ENCODE measurements around the gene AMMECR1L.
"Not testable (repeated sequence)": the region's sequence is repeated elsewhere in the genome, so short reads cannot be mapped to it uniquely, and the experiment has no call there.

The AMMECR1L gene

DNA sequence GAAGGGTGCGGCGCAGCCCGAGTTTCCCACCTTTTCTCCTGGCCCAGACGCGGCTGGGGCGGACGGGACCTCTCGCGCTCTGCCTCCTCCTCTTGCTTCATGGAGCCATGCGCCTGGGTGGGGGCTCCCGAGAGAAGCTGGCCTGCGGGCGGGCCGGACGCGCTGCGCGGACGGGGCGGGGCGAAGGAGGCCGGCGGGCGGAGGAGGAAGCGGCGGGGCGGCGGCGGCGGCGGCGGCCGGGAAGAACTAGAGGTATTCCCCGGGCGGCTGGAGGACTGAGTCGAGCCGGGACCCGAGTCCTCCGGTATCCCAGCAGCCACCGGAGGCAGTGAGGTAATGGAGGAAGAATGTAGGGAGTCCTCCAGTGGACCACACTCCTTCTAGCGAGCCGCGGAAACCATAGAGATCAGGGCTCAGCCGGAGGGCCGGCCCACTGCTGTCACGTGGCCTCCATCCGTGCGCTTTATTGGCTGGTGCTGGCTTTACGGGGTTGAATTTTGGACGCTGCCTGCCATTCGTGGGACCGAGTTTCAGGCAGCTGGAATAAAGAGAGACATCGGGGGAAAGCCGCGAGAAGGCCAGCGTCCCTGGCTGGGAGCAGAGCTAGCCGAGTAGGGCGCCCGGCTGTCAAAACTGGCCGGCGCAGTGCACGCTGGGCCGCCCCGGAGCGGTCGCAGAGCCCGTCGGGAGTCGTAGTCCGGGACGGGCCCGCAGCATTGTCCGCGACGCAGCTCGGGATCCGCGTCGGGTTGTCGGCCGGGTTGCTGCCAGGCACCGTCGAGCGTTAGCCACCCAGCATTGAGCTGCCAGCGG is at the start of gene AMMECR1L:
AMMECR1L (minus strand) TSS at position 177 of the 813 bp plus-strand sequence. CDS start 11,722 bp downstream, outside the sequence.
- DNase-seq: peak; percentile 78

DNA sequence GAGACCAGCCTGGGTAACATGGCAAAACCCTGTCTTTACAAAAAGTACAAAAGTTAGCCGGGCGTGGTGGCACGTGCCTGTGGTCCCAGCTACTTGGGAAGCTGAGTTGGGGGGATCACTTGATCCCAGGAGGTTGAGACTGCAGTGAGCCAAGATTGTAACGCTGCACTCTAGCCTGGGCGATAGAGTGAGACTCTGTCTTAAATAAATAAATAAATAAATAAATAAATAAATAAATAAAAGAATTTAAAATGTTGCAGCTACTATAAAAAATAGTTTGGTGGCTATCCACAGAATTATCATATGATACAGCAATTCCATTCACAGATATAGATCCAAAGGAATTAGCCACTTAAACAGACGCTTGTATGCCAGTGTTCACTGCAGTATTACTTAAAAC is 49.6 kb upstream of the AMMECR1L start:
- no peak for DNase-seq

DNA sequence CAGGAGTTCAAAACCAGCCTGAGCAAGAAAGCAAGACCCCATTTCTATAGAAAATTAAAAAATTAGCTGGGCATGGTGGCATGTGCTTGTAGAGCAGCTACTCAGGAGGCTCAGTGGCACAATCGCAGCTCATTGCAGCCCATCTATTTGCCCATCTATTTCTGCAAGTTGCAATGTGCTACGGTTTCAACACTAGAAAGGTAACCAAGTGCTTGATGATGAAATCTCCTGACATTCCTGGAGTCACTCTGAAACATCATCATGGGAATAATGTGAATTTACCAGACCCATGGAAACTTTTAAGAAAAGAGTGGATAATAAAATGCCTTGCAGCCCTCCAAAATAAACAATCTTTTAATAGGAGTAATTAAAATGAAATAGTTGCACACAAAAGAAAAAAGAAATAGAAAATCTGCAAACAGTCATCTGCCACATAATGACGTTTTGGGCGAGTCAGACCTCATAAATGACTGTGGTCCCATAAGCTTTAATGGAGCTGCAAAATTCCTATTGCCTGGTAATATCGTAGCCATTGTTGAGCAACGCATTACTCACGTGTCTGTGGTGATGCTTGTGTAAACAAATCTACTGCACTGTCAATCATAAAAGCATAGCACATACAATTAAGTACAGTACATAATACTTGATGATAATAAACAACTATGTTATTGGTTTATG is 46.6 kb upstream of the AMMECR1L start:
- DNase-seq: no peak

DNA sequence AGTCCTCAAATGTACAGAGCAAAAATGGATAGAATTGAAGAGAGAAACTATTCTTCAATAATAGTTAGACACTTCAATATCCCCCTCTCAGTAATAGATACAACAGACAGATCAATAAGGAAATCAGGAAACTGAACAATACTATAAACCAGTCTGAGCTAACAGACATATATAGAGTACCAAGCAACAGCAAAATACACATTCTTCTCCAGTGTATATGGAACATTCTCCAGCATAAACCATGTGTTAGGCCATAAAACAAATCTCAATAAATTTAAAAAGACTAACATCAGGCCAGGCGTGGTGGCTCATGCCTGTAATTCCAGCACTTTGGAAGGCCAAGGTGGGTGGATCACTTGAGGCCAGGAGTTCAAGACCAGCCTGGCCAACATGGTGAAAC is 43.7 kb upstream of the AMMECR1L start:
- no peak for DNase-seq

DNA sequence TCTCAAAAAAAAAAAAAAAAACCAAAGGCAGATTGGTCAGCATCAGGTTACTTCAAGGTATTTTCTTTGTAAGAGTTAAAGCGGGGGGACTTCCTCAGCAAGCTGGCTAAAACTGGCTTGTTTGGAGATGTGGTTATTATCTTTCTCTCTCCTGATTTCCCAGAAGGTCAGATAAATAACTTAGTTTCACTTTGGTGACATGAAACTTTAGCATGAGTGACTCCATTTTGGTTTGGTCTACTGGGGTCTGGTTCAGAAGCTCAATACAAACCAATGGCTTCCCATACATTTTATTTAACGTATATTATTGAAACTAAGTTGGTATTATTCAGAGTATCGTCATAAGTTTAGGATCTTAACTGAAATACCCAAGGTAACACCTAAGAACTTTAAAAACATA is 41.6 kb upstream of the AMMECR1L start:
- DNase-seq: no peak

DNA sequence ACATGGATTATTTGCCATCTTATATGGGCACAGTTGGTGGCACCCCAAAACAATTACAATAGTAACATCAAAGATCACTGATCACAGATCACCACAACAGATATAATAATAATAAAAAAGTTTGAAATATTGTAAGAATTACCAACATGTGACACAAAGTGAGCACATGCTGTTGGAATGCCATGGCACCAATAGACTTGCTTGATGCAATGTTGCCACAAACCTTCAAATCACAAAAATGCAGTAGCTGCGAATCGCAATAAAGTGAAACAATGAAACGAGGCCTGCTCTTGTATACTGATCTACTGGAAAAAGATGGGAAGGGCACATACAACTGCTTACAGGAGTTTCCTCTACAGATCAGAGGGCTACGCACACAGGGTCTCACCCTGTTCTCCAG is 32.2 kb upstream of the AMMECR1L start:
- DNase-seq: no peak

DNA sequence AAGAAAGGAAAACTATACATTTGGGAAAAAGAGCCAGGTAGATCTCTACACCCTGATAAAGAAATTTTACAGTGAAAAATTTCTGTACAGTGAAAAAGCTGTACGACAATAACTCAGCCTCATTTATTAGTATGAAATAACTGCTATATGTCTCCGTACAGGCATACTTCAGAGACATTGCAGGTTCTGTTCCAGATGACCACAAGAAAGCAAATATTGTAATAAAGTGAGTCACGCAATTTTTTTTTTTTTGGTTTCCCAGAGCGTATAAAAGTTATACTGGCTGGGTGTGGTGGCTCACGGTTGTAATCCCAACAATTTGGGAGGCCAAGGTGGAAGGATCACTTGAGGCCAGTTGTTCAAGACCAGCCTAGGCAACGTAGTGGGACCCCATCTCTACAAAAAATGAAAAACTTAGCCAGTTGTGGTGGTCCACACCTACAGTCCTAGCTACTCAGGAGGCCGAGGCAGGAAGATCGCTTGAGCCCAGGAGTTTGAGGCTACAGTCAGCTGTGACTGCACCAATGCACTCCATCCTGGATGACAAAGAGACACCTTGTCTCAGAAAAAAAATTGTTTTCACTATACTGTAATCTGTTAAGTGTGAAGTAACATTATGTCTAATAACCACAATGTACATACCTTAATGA is 28.2 kb upstream of the AMMECR1L start:
- no peak for DNase-seq

DNA sequence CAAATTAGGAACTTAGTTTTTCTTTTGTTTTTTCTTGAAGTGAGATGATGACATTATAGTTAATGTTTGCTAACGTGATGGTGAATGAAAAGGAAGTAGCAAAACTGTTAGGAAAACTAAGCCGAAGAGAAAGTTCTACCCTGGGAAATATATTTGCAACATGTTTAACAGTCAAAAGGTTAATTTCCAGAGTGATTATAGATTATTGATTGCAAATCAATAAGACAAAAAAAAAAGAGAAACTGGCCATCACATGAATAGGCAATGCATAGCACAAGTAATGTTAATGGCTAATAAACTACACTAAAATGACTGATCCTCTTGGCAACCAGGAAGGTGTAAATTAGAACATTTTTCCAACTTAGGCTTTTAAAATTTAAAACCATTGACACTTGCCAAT is 26.0 kb upstream of the AMMECR1L start:
- DNase-seq: no peak

DNA sequence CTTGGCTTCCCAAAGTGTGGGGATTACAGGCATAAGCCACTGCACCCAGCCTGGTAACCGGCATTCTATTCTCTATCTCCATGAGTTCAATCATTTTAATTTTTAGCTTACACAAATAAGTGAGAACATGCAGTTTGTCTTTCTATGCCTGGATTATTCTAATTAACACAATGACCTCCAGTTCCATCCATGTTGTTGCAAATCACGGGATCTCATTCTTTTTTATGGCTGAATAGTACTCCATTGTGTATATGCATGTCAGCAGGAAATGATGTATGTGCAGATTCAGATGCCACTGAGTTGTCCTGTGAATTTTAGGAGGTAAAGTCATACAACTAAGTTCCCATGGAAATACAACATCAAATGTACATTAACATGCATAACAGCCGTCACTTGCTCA is 24.7 kb upstream of the AMMECR1L start:
- no peak for DNase-seq

DNA sequence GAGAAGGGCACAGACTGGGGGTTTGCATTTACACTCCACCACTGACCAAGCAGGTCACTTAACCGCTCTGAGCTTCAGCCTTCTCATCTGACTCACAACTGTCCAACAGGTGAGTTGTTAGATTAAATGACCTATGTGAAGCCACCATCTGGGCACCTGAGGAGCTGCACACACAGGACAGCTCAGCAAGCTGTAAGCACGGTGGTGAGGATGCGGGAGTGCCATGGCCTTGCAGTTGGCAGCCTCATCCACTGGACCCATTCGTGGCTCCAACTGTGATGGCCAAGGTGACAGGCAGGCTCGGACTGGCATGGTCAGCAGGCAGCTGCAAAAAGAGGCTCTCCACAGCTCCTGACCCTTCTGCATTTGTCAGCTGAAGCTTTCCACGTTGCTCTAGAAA is 23.3 kb upstream of the AMMECR1L start:
- no peak for DNase-seq

DNA sequence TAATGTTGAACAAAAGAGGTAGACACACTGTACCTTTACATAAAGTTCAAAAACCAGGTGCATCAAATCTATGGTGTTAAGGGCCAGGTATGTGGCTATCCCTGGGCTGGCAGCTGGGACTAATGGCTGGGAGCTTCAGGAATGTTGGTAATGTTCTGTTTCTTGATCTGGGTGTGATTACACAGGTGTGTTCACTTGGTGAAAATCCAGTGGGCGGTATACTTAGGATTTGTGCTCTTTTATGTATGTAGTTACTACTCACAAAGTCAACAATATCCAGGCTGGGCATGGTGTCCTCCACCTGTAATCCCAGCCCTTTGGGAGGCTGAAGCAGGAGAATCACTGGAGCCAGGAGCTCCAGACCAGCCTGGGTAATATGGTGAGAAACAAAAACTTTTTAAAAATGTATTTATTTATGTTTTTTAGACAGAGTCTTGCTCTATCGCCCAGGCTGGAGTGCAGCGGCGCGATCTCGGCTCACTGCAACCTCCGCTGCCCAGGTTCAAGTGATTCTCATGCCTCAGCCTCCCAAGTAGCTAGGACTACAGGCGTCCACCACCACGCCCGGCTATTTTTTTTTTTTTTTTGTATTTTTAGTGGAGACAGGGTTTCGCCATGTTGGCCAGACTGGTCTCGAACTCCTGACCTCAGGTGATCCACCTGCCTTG is 22.1 kb upstream of the AMMECR1L start:
- DNase-seq: not testable (repeated sequence)

DNA sequence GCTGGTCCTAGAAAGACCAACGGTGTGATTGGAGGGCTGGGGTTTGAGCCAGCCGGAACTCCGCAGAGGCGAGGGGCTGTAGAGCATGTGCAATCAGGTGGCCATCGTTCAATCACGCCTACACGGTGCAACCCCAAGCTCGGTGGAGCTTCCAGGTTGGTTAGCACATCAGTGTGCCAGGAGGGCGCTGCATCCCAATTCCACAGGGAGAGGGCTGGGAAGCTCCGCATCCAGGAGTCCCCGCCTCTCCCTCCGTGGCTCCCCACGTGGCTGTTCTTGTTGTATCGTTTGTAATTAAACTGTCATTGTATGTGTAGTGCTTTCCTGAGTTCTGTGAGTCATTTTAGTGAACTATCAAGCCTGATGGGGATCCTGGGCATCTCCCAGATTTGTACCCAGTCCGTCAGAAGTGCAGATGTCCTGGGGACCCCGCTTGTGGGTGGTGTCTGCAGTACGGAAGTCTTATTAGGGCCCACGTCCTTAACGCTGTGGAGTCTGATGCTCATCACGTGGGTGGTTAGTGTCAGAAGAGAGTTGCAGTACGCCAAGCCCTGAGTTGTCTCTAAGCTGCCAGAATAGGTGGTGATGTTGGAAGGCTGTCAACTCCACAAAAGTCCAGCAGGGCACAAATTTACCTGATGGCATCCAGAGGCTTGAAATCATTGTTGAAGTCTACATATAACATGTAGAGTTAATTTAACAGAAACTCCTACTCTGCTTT is 20.6 kb upstream of the AMMECR1L start:
- no peak for DNase-seq

DNA sequence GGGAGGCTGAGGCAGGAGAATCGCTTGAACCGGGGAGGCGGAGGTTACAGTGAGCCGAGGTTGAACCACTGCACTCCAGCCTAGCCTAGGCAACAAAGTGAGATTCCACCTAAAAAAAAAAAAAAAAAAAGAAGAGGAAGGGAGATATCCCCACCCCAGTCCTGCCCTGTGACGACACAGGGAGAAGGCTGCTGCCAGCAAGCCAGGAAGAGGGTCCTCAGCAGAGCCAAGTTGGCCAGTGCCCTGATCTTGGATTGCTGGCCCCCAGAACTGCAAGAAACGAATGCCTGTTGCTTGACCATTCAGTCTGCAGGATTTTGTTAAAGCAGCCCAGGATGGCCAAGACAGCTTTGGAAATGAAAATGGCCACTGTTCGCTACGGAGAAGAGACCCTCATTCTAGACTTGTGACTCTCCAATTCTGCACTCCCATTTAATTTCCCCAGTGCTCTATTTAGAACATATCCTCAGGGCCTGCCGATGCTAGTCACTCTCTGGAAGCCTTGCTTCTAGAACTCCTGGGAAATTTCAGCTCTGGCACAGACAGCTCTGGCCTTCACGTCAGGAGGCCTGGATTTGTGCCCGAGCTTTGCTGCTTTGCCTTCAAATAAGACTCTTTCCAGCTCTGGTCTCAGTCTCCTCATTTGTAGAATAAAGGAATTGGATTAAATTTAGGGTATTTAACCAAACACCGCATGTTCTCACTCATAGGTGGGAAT is 15.7 kb upstream of the AMMECR1L start:
- DNase-seq: no peak

DNA sequence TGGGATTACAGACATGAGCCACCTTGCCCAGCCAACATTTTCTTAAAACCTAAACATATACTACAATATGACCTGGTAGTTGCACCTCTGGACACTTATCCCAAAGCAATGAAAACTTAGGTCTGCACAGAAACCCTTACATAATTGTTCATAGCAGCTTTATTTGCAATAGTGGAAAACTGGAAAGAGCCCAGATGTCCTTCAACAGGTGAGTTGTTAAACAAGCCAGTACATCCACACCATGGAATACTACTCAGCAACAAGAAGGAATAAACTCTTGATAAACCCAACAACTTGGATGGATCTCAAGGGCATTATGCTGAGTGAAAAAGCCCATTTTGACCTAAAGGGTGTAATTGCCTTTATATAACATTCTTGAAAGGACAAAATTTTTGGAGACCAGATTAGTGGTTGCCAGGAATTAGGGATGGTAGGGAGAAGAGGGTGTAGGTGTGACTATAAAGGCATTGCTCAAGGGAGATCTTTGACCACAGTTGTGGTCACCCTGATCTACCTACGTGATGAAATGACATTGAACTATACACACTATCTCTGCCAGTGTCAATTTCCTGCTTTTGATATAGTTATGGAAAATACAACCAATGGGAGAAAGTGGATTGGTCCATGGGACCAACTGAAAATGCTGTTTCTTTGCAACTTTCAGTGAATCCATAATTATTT is 11.9 kb upstream of the AMMECR1L start:
- no peak for DNase-seq

DNA sequence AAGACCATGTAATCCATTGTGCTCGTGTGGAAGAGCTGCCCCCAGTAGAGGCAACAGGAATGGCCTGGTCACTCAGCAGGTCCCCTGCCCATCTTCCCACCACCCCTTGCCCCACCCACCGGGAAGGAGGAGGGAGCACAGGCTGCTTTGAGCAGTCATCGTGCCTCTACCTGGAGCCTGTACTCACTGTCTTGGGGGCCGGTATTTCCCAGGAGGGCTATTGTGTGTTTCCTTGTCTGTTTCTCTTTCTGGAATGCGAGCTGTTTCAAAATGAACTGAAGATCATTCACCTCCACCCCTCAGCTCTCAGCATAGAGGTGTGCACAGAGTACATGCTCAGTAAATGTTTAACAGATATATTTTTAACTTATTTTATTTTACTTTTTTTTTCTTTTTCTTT is 7.7 kb upstream of the AMMECR1L start:
- no peak for DNase-seq

DNA sequence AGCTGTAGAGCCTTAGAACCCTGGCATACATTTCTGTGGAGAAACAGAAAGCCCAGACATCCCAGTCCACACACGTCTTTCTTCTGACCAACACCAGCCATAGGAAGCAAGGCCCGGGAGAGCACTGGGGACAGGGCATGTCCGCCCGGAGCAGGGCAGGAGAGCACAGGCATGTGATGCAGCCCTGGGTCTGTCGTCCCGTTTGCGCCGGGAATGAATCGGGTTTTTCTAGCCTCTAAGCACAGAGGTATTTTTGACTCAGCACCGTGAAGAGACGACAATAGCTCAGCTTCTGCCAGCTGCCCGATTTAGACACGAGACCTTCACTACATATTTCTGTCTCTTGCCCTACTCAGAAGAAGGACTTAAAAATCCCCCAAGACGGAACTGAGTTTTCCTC is 7.3 kb upstream of the AMMECR1L start:
- no peak for DNase-seq

DNA sequence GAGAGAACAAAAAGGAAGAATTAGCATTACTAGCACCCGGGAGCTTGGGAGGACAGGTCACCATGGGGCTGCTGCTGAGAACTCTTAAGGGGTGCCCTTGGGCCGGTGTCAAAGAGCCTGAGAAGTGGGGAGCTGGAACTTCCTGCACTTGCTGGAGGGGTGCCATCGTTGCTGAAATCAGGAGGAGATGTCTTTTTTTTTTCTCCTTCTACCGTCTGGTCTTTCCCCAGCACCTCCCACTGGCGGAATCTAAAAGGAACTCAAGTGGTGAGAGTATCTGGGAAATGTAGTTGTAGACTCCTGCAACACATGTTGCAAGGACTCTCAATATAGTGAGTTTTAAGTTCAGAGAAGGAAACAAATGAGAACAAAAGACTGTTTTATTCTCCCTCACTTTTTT is 6.1 kb upstream of the AMMECR1L start:
- DNase-seq: no peak

DNA sequence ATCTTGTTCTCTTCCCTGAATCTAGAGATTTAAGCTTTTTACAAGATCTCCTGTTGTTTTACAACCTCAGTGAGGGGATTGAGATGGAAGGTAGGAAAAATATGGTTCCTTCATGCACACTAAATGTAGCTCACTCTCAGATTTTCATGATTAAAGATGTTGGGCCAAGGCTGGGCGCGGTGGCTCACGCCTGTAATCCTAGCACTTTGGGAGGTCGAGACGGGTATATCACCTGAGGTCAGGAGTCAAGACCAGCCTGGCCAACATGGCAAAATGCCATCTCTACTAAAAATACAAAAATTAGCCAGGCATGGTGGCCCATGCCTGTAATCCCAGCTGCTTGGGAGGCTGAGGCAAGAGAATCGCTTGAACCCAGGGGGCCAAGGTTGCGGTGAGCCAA is 5.0 kb upstream of the AMMECR1L start:
- not testable (repeated sequence) for DNase-seq

DNA sequence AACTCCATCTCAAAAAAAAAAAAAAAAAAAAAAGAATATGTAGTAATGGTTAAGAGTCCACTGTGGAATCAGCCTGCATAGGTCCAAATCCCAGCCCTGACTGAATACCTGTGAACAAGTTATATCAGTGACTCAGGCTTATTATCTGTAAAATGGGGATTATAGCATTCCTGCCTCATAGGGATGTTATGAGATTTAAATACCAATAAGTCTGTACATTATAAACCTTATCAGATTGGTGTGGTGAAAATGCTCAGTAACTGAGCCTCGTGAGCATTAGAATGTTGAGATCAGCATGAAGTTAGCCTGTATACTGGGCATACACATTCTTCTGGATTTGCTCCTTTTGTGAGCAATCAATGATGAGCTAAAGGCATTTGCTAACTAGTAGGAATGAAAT is 3.0 kb upstream of the AMMECR1L start:
- no peak for DNase-seq

DNA sequence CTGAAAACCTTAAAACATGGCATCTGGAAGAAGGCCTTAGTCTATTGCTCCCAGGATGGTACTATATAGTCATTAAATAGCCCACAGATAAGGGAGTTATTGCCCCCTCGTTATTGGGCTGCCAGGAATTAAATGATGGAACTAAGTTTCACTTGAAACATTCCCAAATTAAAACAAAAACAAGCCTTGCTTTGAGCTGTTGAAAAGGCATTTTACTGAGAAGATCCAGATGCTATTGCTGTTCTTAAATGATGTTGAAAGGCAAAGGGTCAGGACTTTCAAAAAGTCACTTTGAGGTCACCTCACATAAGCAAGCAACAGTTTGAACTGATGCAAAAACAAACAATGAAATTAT is 2.0 kb upstream of the AMMECR1L start:
- no peak for DNase-seq

DNA sequence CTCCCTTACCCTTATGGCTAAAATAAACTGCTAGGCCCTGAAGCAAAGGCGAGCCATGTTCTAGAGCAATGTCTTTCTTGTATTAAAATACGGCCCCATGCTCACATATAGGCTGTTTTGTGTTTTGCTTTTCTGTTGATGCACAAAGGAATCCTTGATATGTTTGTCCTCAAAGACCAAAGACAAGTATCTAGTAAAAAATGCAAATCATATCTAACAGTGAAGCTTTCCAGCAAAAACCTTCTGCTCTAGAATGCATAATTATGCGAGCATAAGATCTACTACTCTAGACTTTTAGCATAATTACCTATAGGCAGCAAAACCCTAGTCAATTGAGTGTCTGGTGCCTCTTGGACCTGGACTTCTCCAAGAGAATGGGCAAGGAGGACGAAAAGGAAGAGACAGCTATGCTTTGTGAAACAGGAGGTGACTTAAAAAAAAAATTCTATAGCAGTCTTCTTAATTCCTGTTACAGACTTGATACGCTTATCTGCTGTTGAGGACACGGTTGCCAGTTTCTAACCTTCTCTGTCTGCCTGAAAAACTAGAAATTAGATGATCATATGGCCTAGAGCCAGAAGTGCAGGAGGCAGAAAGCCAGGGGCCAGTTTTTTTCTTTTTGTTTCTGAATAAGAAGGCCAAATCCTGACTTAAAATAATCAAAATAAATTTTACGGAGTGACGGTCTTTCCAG is 1.5 kb upstream of the AMMECR1L start:
- no peak for DNase-seq
